Measurements from ENCODE around the gene SFSWAP.

The SFSWAP gene

DNA sequence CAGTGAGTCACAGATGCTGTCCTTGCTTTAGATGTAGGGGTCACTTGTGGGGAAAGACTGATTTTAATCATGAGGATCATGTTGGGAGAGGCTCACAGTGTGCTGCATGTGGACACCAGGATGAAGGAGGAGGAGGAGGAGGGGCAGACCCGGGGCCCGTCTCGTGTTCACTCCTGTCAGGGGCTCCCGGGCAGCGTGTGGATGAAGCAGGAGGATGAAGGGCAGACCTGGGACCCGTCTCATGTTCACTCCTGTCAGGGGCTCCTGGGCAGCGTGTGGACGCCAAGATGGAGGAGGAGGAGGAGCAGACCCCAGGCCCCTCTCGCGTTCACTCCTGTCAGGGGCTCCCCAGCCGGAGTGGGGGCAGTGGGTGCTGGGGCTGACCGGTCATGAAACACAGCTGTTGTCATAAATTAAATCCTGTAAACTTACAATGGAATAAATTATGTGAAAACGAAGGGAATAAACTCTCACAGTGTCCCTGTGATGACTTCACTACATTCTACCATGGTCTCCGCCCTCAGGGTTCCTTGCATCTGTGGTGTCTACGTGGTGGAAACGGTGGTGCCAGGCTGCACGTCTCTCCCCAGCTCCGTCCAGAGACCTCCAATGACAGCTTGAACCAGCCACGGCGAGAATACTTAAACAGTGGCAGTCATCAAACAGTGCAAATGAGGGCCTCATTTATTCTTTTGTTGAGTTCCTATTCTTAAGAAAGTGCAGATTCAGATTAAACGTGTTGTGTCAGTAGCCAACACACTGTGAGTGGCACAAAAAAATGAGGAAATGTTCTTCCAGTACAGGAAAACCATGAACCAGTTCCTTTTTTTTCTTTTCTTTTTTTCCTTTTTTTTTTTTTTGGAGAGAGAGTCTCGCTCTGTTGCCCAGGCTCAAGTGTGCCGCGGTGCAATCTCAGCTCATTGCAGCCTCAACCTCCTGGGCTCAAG is 37.7 kb upstream of the SFSWAP start:
- H3K27ac ChIP-seq (ENCODE audit: low read depth, low read length), result no peak overlapping the region

DNA sequence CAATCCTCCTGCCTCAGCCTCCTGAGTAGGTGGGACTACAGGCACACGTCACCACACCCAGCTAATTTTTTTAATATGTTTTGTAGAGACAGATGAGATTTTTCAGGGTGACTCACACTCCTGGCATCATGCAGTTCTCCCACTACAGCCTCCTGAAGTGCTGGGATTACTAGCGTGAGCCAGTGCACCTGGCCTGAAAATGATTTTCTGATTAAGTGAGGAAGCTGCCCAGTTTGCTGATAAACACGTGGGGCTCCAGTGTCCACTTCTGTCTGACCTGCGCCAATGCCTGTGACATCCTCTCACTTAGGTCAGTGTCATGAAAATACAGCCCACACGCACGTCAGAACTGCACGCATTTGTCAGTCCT is 37.0 kb upstream of the SFSWAP start:
- H2BK120ac ChIP-seq (ENCODE audit: low read depth, low read length), result no peak overlapping the region
- no peak overlapping the region for H3K4me2 ChIP-seq (ENCODE audit: low read length)
- no peak overlapping the region for H3K4me3 ChIP-seq (ENCODE audit: low read length)
- no peak overlapping the region for H3K23ac ChIP-seq (ENCODE audit: low read length)
- no CpG with 5 or more reads among the region's 7 CpGs for WGBS (ENCODE audit: extremely low coverage, insufficient coverage, low lambda C conversion rate)
- H4K5ac ChIP-seq (ENCODE audit: low read length), result no peak overlapping the region
- H2AK5ac ChIP-seq (ENCODE audit: low read length), result no peak overlapping the region
- no peak overlapping the region for H3K27ac ChIP-seq (ENCODE audit: low read depth, low read length)
- no peak overlapping the region for H3K18ac ChIP-seq (ENCODE audit: low read length)
- DNase-seq, result no peak
- H2BK15ac ChIP-seq (replicated peaks; ENCODE audit: low read depth), result no peak overlapping the region
- no peak overlapping the region for H4K8ac ChIP-seq (ENCODE audit: low read depth, low read length)
- no peaks in the 10 kb centered on the region for H3K36me3 ChIP-seq (ENCODE audit: control insufficient read depth, insufficient read depth, low read length)
- H3K56ac ChIP-seq (ENCODE audit: low read length), result no peak overlapping the region
- H3K79me2 ChIP-seq (ENCODE audit: control insufficient read depth, insufficient read depth, low read length), result no peaks in the 10 kb centered on the region
- H3K9ac ChIP-seq (ENCODE audit: low read length), result no peak overlapping the region
- H2BK5ac ChIP-seq (ENCODE audit: low read length), result no peak overlapping the region
- H3K79me1 ChIP-seq (ENCODE audit: low read length), result no peaks in the 10 kb centered on the region
- H3K4ac ChIP-seq (ENCODE audit: low read depth, low read length), result no peak overlapping the region
- H3K27me3 ChIP-seq (ENCODE audit: insufficient read depth, low read length, poor library complexity), result no peaks in the 10 kb centered on the region
- no peaks in the 10 kb centered on the region for H3K4me1 ChIP-seq (ENCODE audit: control insufficient read depth, low read depth, low read length)

More for the DNA sequence above, 37.7 kb upstream of the SFSWAP start:
- H3K4me2 ChIP-seq (ENCODE audit: low read length), result no peak overlapping the region
- no peak overlapping the region for H3K9ac ChIP-seq (ENCODE audit: low read length)
- no peaks in the 10 kb centered on the region for H3K36me3 ChIP-seq (ENCODE audit: control insufficient read depth, insufficient read depth, low read length)
- no peak overlapping the region for H3K56ac ChIP-seq (ENCODE audit: low read length)
- H4K8ac ChIP-seq (ENCODE audit: low read depth, low read length), result no peak overlapping the region
- DNase-seq, result no peak
- no peak overlapping the region for H3K23ac ChIP-seq (ENCODE audit: low read length)
- no peaks in the 10 kb centered on the region for H3K79me2 ChIP-seq (ENCODE audit: control insufficient read depth, insufficient read depth, low read length)
- H3K4ac ChIP-seq (ENCODE audit: low read depth, low read length), result no peak overlapping the region
- no peak overlapping the region for H3K18ac ChIP-seq (ENCODE audit: low read length)
- no peaks in the 10 kb centered on the region for H3K79me1 ChIP-seq (ENCODE audit: low read length)
- no peak overlapping the region for H2AK5ac ChIP-seq (ENCODE audit: low read length)
- H3K27me3 ChIP-seq (ENCODE audit: insufficient read depth, low read length, poor library complexity), result no peaks in the 10 kb centered on the region
- no peaks in the 10 kb centered on the region for H3K4me1 ChIP-seq (ENCODE audit: control insufficient read depth, low read depth, low read length)
- no peak overlapping the region for H2BK15ac ChIP-seq (replicated peaks; ENCODE audit: low read depth)
- H4K5ac ChIP-seq (ENCODE audit: low read length), result no peak overlapping the region
- WGBS (ENCODE audit: extremely low coverage, insufficient coverage, low lambda C conversion rate), result no CpG with 5 or more reads among the region's 24 CpGs
- H2BK120ac ChIP-seq (ENCODE audit: low read depth, low read length), result no peak overlapping the region
- H2BK5ac ChIP-seq (ENCODE audit: low read length), result no peak overlapping the region
- H3K4me3 ChIP-seq (ENCODE audit: low read length), result no peak overlapping the region

- Histone ChIP-seq H3K23ac (ENCODE audit: low read length) (no peak overlapping the region), H3K4me3 (ENCODE audit: low read length) (no peak overlapping the region), H4K8ac (ENCODE audit: low read depth, low read length) (no peak overlapping the region), H3K36me3 (ENCODE audit: control insufficient read depth, insufficient read depth, low read length) (no peaks in the 10 kb centered on the region), H2BK15ac (replicated peaks; ENCODE audit: low read depth) (no peak overlapping the region), H2BK5ac (ENCODE audit: low read length) (no peak overlapping the region), H3K79me2 (ENCODE audit: control insufficient read depth, insufficient read depth, low read length) (no peaks in the 10 kb centered on the region), H3K4me1 (ENCODE audit: control insufficient read depth, low read depth, low read length) (no peaks in the 10 kb centered on the region), H3K27ac (ENCODE audit: low read depth, low read length) (no peak overlapping the region), H3K4me2 (ENCODE audit: low read length) (no peak overlapping the region), H4K5ac (ENCODE audit: low read length) (no peak overlapping the region), H2BK120ac (ENCODE audit: low read depth, low read length) (no peak overlapping the region), H3K9ac (ENCODE audit: low read length) (no peak overlapping the region), H3K4ac (ENCODE audit: low read depth, low read length) (no peak overlapping the region), H3K79me1 (ENCODE audit: low read length) (no peaks in the 10 kb centered on the region), H2AK5ac (ENCODE audit: low read length) (no peak overlapping the region), H3K18ac (ENCODE audit: low read length) (no peak overlapping the region), H3K56ac (ENCODE audit: low read length) (no peak overlapping the region), H3K27me3 (ENCODE audit: insufficient read depth, low read length, poor library complexity) (no peaks in the 10 kb centered on the region)
- no CpG with 5 or more reads among the region's 6 CpGs for WGBS (ENCODE audit: extremely low coverage, insufficient coverage, low lambda C conversion rate)
- DNase-seq, result no peak
These were observed 36.5 kb upstream of the SFSWAP start for GRCh38 chr12:131674373-131674772.

DNA sequence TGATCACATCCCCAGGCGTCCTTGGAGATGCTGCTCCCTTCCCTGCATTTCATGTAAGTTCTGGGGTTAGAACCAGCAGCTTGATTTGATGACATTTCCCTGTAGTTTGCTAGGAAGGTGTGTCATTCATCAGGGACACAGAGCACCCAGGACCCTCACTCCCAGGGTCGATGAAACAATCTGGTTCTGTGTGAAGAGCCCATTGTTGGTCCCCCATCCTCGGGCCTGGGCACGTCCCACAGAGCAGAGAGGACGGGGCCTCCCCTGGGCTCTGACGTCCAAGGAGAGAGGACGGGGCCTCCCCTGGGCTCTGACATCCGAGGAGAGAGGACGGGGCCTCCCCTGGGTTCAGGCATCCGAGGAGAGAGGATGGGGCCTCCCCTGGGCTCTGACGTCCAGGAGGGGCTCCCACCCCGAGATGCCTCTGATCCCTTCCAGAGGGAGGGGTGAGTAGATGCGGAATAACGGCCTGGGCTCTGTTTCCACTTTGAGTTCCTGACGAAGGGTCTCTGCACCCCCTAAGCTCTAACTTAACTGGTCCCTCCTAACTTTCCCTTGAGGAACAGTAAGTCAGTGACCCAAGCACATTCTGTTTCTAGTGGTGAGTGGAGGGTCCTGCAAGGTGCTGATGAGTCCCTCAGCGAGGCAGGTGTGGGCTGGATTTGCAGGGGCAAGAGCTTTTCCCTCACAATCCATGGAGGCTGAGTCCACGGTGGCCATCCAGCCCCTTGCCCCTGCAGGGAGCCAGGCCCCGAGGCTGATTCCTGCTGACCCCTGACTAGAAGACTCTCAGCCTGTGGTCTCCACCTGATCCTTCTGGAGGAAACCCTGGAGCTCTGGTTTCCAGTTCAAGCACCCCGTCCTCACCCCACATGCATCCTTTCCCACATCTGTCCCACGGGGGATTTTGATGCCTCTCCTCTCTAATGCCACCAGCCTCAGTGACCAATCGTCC is 35.5 kb upstream of the SFSWAP start:
- Histone ChIP-seq H3K4ac (ENCODE audit: low read depth, low read length) (no peak overlapping the region), H4K5ac (ENCODE audit: low read length) (no peak overlapping the region), H3K23ac (ENCODE audit: low read length) (no peak overlapping the region), H3K18ac (ENCODE audit: low read length) (no peak overlapping the region), H2AK5ac (ENCODE audit: low read length) (no peak overlapping the region), H3K9ac (ENCODE audit: low read length) (no peak overlapping the region), H3K56ac (ENCODE audit: low read length) (no peak overlapping the region), H2BK120ac (ENCODE audit: low read depth, low read length) (no peak overlapping the region), H2BK5ac (ENCODE audit: low read length) (no peak overlapping the region), H4K8ac (ENCODE audit: low read depth, low read length) (no peak overlapping the region), H3K27me3 (ENCODE audit: insufficient read depth, low read length, poor library complexity) (no peaks in the 10 kb centered on the region), H3K4me3 (ENCODE audit: low read length) (no peak overlapping the region), H3K36me3 (ENCODE audit: control insufficient read depth, insufficient read depth, low read length) (no peaks in the 10 kb centered on the region), H3K79me2 (ENCODE audit: control insufficient read depth, insufficient read depth, low read length) (no peaks in the 10 kb centered on the region), H3K79me1 (ENCODE audit: low read length) (no peaks in the 10 kb centered on the region), H3K27ac (ENCODE audit: low read depth, low read length) (no peak overlapping the region), H2BK15ac (replicated peaks; ENCODE audit: low read depth) (no peak overlapping the region), H3K4me1 (ENCODE audit: control insufficient read depth, low read depth, low read length) (no peaks in the 10 kb centered on the region), H3K4me2 (ENCODE audit: low read length) (no peak overlapping the region)
- no CpG with 5 or more reads among the region's 21 CpGs for WGBS (ENCODE audit: extremely low coverage, insufficient coverage, low lambda C conversion rate)
- no peak for DNase-seq

- no peak overlapping the region for H2BK5ac ChIP-seq (ENCODE audit: low read length)
- H3K79me2 ChIP-seq (ENCODE audit: control insufficient read depth, insufficient read depth, low read length), result no peaks in the 10 kb centered on the region
- H3K23ac ChIP-seq (ENCODE audit: low read length), result no peak overlapping the region
- no peaks in the 10 kb centered on the region for H3K27me3 ChIP-seq (ENCODE audit: insufficient read depth, low read length, poor library complexity)
- no peaks in the 10 kb centered on the region for H3K36me3 ChIP-seq (ENCODE audit: control insufficient read depth, insufficient read depth, low read length)
- H3K56ac ChIP-seq (ENCODE audit: low read length), result no peak overlapping the region
- H3K4me1 ChIP-seq (ENCODE audit: control insufficient read depth, low read depth, low read length), result no peaks in the 10 kb centered on the region
- H4K5ac ChIP-seq (ENCODE audit: low read length), result no peak overlapping the region
- no peak overlapping the region for H3K4me2 ChIP-seq (ENCODE audit: low read length)
- H4K8ac ChIP-seq (ENCODE audit: low read depth, low read length), result no peak overlapping the region
- WGBS (ENCODE audit: extremely low coverage, insufficient coverage, low lambda C conversion rate), result no CpG with 5 or more reads among the region's 7 CpGs
- H3K4ac ChIP-seq (ENCODE audit: low read depth, low read length), result no peak overlapping the region
- no peak for DNase-seq
- no peak overlapping the region for H3K9ac ChIP-seq (ENCODE audit: low read length)
- H2BK120ac ChIP-seq (ENCODE audit: low read depth, low read length), result no peak overlapping the region
- no peak overlapping the region for H3K18ac ChIP-seq (ENCODE audit: low read length)
- no peak overlapping the region for H2BK15ac ChIP-seq (replicated peaks; ENCODE audit: low read depth)
- H3K4me3 ChIP-seq (ENCODE audit: low read length), result no peak overlapping the region
- H3K27ac ChIP-seq (ENCODE audit: low read depth, low read length), result no peak overlapping the region
- no peak overlapping the region for H2AK5ac ChIP-seq (ENCODE audit: low read length)
- no peaks in the 10 kb centered on the region for H3K79me1 ChIP-seq (ENCODE audit: low read length)
These were observed 34.3 kb upstream of the SFSWAP start for GRCh38 chr12:131676544-131676943.

Measured in mesendoderm (in vitro differentiated cells).